Hematopoietic multipotent progenitor cell treated with erythropoietin and hydrocortisone succinate and interleukin-3 and kit ligand, for 8 days (in vitro differentiated cells): ENCODE results near the gene CCL17.

ENCODE experiments used
- DNase-seq: peaks from one replicate; pipeline ENCODE4 v3.0.0-alpha.2; 2015

Gene CCL17

GRCh38 chr16:57401943-57402640, 2.5 kb upstream of the CCL17 start:
- no peak for DNase-seq

- DNase-seq = no peak
These were observed 530 bp downstream of the CCL17 start for GRCh38 chr16:57405097-57405496.

GRCh38 chr16:57406881-57407280, 2.3 kb downstream of the CCL17 start:
- DNase-seq = no peak

GRCh38 chr16:57407521-57408353, 3.2 kb downstream of the CCL17 start:
- no peak for DNase-seq

GRCh38 chr16:57409065-57409464, 4.5 kb downstream of the CCL17 start:
- DNase-seq = no peak

- no peak for DNase-seq
These were observed 5.5 kb downstream of the CCL17 start for GRCh38 chr16:57409870-57410587.

- DNase-seq = no peak
These were observed 6.9 kb downstream of the CCL17 start for GRCh38 chr16:57411362-57411976.

- no peak for DNase-seq
These were observed 8.0 kb downstream of the CCL17 start for GRCh38 chr16:57412584-57412983.

- DNase-seq = no peak
These were observed 8.7 kb downstream of the CCL17 start for GRCh38 chr16:57413301-57413730.

GRCh38 chr16:57413733-57414132, 9.2 kb downstream of the CCL17 start:
- DNase-seq = no peak

- no peak for DNase-seq
These were observed 11.5 kb downstream of the CCL17 start for GRCh38 chr16:57416084-57416483.

GRCh38 chr16:57419506-57419905, 14.9 kb downstream of the CCL17 start:
- DNase-seq = no peak

- peak; percentile 71 for DNase-seq
These were observed 17.7 kb downstream of the CCL17 start for GRCh38 chr16:57422026-57422944.

GRCh38 chr16:57423152-57423551, 18.6 kb downstream of the CCL17 start:
- DNase-seq = no peak

- no peak for DNase-seq
These were observed 20.0 kb downstream of the CCL17 start for GRCh38 chr16:57424583-57424982.

- DNase-seq = no peak
These were observed 21.8 kb downstream of the CCL17 start for GRCh38 chr16:57426356-57426755.

- peak; percentile 51 for DNase-seq
These were observed 22.7 kb downstream of the CCL17 start for GRCh38 chr16:57427307-57427706.

GRCh38 chr16:57427824-57428223, 23.3 kb downstream of the CCL17 start:
- DNase-seq = no peak

- DNase-seq = no peak
These were observed 26.4 kb downstream of the CCL17 start for GRCh38 chr16:57430955-57431354.

GRCh38 chr16:57432505-57432904, 27.9 kb downstream of the CCL17 start:
- DNase-seq = no peak

GRCh38 chr16:57432989-57433388, 28.4 kb downstream of the CCL17 start:
- no peak for DNase-seq

- no peak for DNase-seq
These were observed 29.4 kb downstream of the CCL17 start for GRCh38 chr16:57434003-57434402.
